KMS-11 (cell line): Measurements from ENCODE around the gene PTPRR.

ENCODE experiments used
- H2AFZ ChIP-seq: fragments of 200-600 bp; sonication (generic); 2 replicates; pipeline ENCODE4 v1.6.1; 2016; ENCODE audit warnings: antibody characterized with exemption, mixed run types, low read depth
- H3K27ac ChIP-seq: fragments of 200-600 bp; sonication (generic); 2 replicates; pipeline ENCODE4 v1.6.1; 2016; ENCODE audit warnings: mild to moderate bottlenecking, mixed run types
- H3K27me3 ChIP-seq: fragments of 200-600 bp; sonication (generic); 2 replicates; pipeline ENCODE4 v1.6.1; 2017; ENCODE audit warnings: mild to moderate bottlenecking, low read depth, mixed run types, moderate library complexity; ENCODE audit not compliant: insufficient read depth
- H3K36me3 ChIP-seq: fragments of 200-600 bp; sonication (generic); 2 replicates; pipeline ENCODE4 v1.6.1; 2017; ENCODE audit warnings: mild to moderate bottlenecking, mixed run types; ENCODE audit not compliant: insufficient read depth
- H3K4me1 ChIP-seq: fragments of 200-600 bp; sonication (generic); 2 replicates; pipeline ENCODE4 v1.6.1; 2016; ENCODE audit warnings: mild to moderate bottlenecking, low read depth, mixed run types; ENCODE audit not compliant: poor library complexity, severe bottlenecking
- H3K4me2 ChIP-seq: fragments of 200-600 bp; sonication (generic); 2 replicates; pipeline ENCODE4 v1.7.0; 2016; ENCODE audit warnings: mild to moderate bottlenecking, mixed run types
- H3K4me3 ChIP-seq: fragments of 200-600 bp; sonication (generic); IDR thresholded peaks from 2 replicates; pipeline ENCODE4 v1.6.1; 2017; ENCODE audit warnings: low read depth, low read length, mixed read lengths; ENCODE audit not compliant: insufficient read depth
- H3K79me2 ChIP-seq: fragments of 200-600 bp; sonication (generic); 2 replicates; pipeline ENCODE4 v1.6.1; 2016; ENCODE audit warnings: low read depth, mixed run types; ENCODE audit not compliant: insufficient read depth
- H3K9ac ChIP-seq: fragments of 200-600 bp; sonication (generic); 2 replicates; pipeline ENCODE4 v1.6.1; 2016; ENCODE audit warnings: mild to moderate bottlenecking, mixed run types
- H4K20me1 ChIP-seq: fragments of 200-600 bp; sonication (generic); 2 replicates; pipeline ENCODE4 v1.6.1; 2016; ENCODE audit warnings: mild to moderate bottlenecking, mixed run types; ENCODE audit not compliant: insufficient read depth
- CTCF ChIP-seq: fragments of 200-600 bp; sonication (generic); conservative IDR thresholded peaks from 2 replicates; pipeline ENCODE4 v1.6.1; 2017; ENCODE audit warnings: low read depth, mild to moderate bottlenecking, antibody characterized with exemption, low read length, moderate library complexity, mixed read lengths

PTPRR gene

GRCh38 chr12:70608184-70608583 is 312.4 kb downstream of the PTPRR start:
- no peaks in the 10 kb centered on the region for H4K20me1 ChIP-seq
- no peak overlapping the region for H3K27ac ChIP-seq
- no peak overlapping the region for H3K4me2 ChIP-seq
- no peak overlapping the region for H2AFZ ChIP-seq
- H3K9ac ChIP-seq: no peak overlapping the region
- no peaks in the 10 kb centered on the region for H3K79me2 ChIP-seq
- no peaks in the 10 kb centered on the region for H3K4me1 ChIP-seq
- no peak for TF ChIP-seq CTCF
- no peaks in the 10 kb centered on the region for H3K36me3 ChIP-seq
- no peak overlapping the region for H3K4me3 ChIP-seq
- H3K27me3 ChIP-seq: no peaks in the 10 kb centered on the region

- H2AFZ ChIP-seq: no peak overlapping the region
- no peaks in the 10 kb centered on the region for H3K4me1 ChIP-seq
- H3K4me2 ChIP-seq: no peak overlapping the region
- H3K27me3 ChIP-seq: no peaks in the 10 kb centered on the region
- H4K20me1 ChIP-seq: no peaks in the 10 kb centered on the region
- H3K9ac ChIP-seq: no peak overlapping the region
- no peak for TF ChIP-seq CTCF
- H3K4me3 ChIP-seq: no peak overlapping the region
- no peak overlapping the region for H3K27ac ChIP-seq
- H3K36me3 ChIP-seq: no peaks in the 10 kb centered on the region
- H3K79me2 ChIP-seq: no peaks in the 10 kb centered on the region
Observed at GRCh38 chr12:70607107-70607506, 313.4 kb downstream of the PTPRR start.

GRCh38 chr12:70605976-70606375 is 314.6 kb downstream of the PTPRR start:
- Histone ChIP-seq H3K4me3 (no peak overlapping the region), H3K9ac (no peak overlapping the region), H3K36me3 (no peaks in the 10 kb centered on the region), H3K27me3 (no peaks in the 10 kb centered on the region), H2AFZ (no peak overlapping the region), H3K27ac (no peak overlapping the region), H3K79me2 (no peaks in the 10 kb centered on the region), H3K4me1 (no peaks in the 10 kb centered on the region), H4K20me1 (no peaks in the 10 kb centered on the region), H3K4me2 (no peak overlapping the region)
- no peak for TF ChIP-seq CTCF

GRCh38 chr12:70604662-70605061 is 315.9 kb downstream of the PTPRR start:
- no peak for TF ChIP-seq CTCF
- no peak overlapping the region for H3K9ac ChIP-seq
- H3K27ac ChIP-seq: no peak overlapping the region
- H4K20me1 ChIP-seq: no peaks in the 10 kb centered on the region
- H3K4me3 ChIP-seq: no peak overlapping the region
- no peaks in the 10 kb centered on the region for H3K4me1 ChIP-seq
- H3K36me3 ChIP-seq: no peaks in the 10 kb centered on the region
- H3K79me2 ChIP-seq: no peaks in the 10 kb centered on the region
- no peak overlapping the region for H3K4me2 ChIP-seq
- H2AFZ ChIP-seq: no peak overlapping the region
- H3K27me3 ChIP-seq: no peaks in the 10 kb centered on the region

GRCh38 chr12:70603044-70603443 is 317.5 kb downstream of the PTPRR start:
- Histone ChIP-seq H2AFZ (no peak overlapping the region), H3K4me1 (no peaks in the 10 kb centered on the region), H3K79me2 (no peaks in the 10 kb centered on the region), H3K4me3 (no peak overlapping the region), H3K27ac (no peak overlapping the region), H3K4me2 (no peak overlapping the region), H4K20me1 (no peaks in the 10 kb centered on the region), H3K36me3 (no peaks in the 10 kb centered on the region), H3K9ac (no peak overlapping the region), H3K27me3 (no peaks in the 10 kb centered on the region)
- no peak for TF ChIP-seq CTCF
